A549 (cell line): ENCODE measurements around the gene SRGAP3. TPM values are rescaled to one million over a fixed set of nuclear protein-coding genes. Genes with fewer than 3 reads are reported as not detected.

Experiments
- ATAC-seq, 2 experiments: fragments of 200-7000 bp in 1 of 2; fragments of >200 bp in 1 of 2; cut with Nextera tagmentation in 1 of 2; cut with Tn5 transposase in 1 of 2; 3 replicates each; pipeline versions ENCODE4 v1.8.0 to v1.9.1; 2018 to 2020; ENCODE audit warnings: mild to moderate bottlenecking in 1 of 2, moderate library complexity in 1 of 2
- CTCF ChIA-PET: fragments of 300-600 bp; sonication (Branson Sonifier 250); formaldehyde crosslinking; extraction: SDS; loops from one replicate; lab custom pipeline; 2021; ENCODE audit warnings: antibody characterized with exemption, inconsistent platforms; lab: Yijun Ruan, JAX
- POLR2A ChIA-PET: fragments of 350-600 bp; formaldehyde crosslinking; extraction: SDS; loops from one replicate; lab custom pipeline; 2021; ENCODE audit warnings: antibody characterized with exemption, inconsistent platforms; lab: Yijun Ruan, JAX
- DNase-seq, 2 experiments: peaks; one replicate each; pipeline versions ENCODE4 v3.0.0 to v3.0.0-alpha.2; 2011 to 2016; ENCODE audit warnings: low read depth in 1 of 2, low spot score in 1 of 2
- FAIRE-seq: peaks from 2 replicates; lab custom pipeline; 2011; peaks lifted over from hg19 to GRCh38; lab: Jason Lieb, UNC
- H3K27ac ChIP-seq, 2 experiments: fragments of >200 bp; sonication (Bioruptor Twin); formaldehyde crosslinking; 3 replicates each; pipeline ENCODE4 v1.5.1; 2016 to 2017
- H3K4me1 ChIP-seq: fragments of >200 bp; sonication (Bioruptor Twin); formaldehyde crosslinking; 3 replicates; pipeline ENCODE4 v1.6.1; 2016
- H3K4me2 ChIP-seq: fragments of >200 bp; sonication (Bioruptor Twin); formaldehyde crosslinking; 3 replicates; pipeline ENCODE4 v1.6.1; 2016
- H3K4me3 ChIP-seq: fragments of >200 bp; sonication (Bioruptor Twin); formaldehyde crosslinking; 3 replicates; pipeline ENCODE4 v1.5.1; 2016
- H3K9me3 ChIP-seq: fragments of >200 bp; sonication (Bioruptor Twin); formaldehyde crosslinking; 3 replicates; pipeline ENCODE4 v1.6.1; 2016
- ATOH8 ChIP-seq: fragments of 250-450 bp; sonication (Bioruptor Pico); IDR thresholded peaks from 2 replicates; pipeline ENCODE4 v1.5.0; 2020; ENCODE audit warnings: low read depth, mild to moderate bottlenecking, moderate library complexity
- BCL3 ChIP-seq: fragments of >200 bp; sonication (Bioruptor Twin); formaldehyde crosslinking; IDR thresholded peaks from 3 replicates; pipeline ENCODE4 v1.6.1; 2016
- CBX2 ChIP-seq: fragments of 200-600 bp; sonication (generic); IDR thresholded peaks from 2 replicates; pipeline ENCODE4 v1.6.1; 2016; ENCODE audit warnings: low read depth, mild to moderate bottlenecking, borderline replicate concordance
- CBX8 ChIP-seq: fragments of 200-600 bp; sonication (generic); IDR thresholded peaks from 2 replicates; pipeline ENCODE4 v1.6.1; 2016
- CTCF ChIP-seq: fragments of >200 bp; sonication (Bioruptor Twin); formaldehyde crosslinking; IDR thresholded peaks from 3 replicates; pipeline ENCODE4 v1.5.1; 2016
- E2F6 ChIP-seq: IDR thresholded peaks from 2 replicates; pipeline ENCODE4 v1.6.1; 2012; ENCODE audit warnings: low read depth, borderline replicate concordance
- EHF ChIP-seq: fragments of 250-450 bp; sonication (Bioruptor Pico); IDR thresholded peaks from 2 replicates; pipeline ENCODE4 v1.5.0; 2020; ENCODE audit warnings: mild to moderate bottlenecking
- EP300 ChIP-seq, 2 experiments: fragments of >200 bp; sonication (Bioruptor Twin); formaldehyde crosslinking; IDR thresholded peaks; 2 replicates in 1 of 2; 3 replicates in 1 of 2; pipeline ENCODE4 v1.6.1; 2016 to 2017
- ESRRA ChIP-seq: fragments of 150-350 bp; IDR thresholded peaks from 2 replicates; pipeline ENCODE4 v1.6.1; 2014; ENCODE audit warnings: mild to moderate bottlenecking, low read length, borderline replicate concordance
- FOSB ChIP-seq: fragments of 250-450 bp; sonication (Bioruptor Pico); IDR thresholded peaks from 2 replicates; pipeline ENCODE4 v1.5.0; 2020; ENCODE audit warnings: mild to moderate bottlenecking, moderate library complexity
- HDAC2 ChIP-seq: fragments of 200-600 bp; sonication (generic); IDR thresholded peaks from 2 replicates; pipeline ENCODE4 v1.6.1; 2016
- HES2 ChIP-seq: fragments of >200 bp; sonication (Bioruptor Twin); formaldehyde crosslinking; IDR thresholded peaks from 2 replicates; pipeline ENCODE4 v1.6.1; 2016
- HOXA7 ChIP-seq: fragments of 250-450 bp; sonication (Bioruptor Pico); IDR thresholded peaks from 2 replicates; pipeline ENCODE4 v1.5.0; 2020; ENCODE audit warnings: mild to moderate bottlenecking, moderate library complexity
- HOXB5 ChIP-seq: fragments of 250-450 bp; sonication (Bioruptor Pico); IDR thresholded peaks from 2 replicates; pipeline ENCODE4 v1.5.0; 2020; ENCODE audit warnings: mild to moderate bottlenecking, moderate library complexity
- KDM5A ChIP-seq: fragments of 200-600 bp; sonication (generic); IDR thresholded peaks from 2 replicates; pipeline ENCODE4 v1.6.1; 2016; ENCODE audit warnings: antibody characterized with exemption, mild to moderate bottlenecking
- MAFK ChIP-seq: fragments of 450-650 bp; IDR thresholded peaks from 2 replicates; pipeline ENCODE4 v1.6.1; 2014; ENCODE audit not compliant: partially characterized antibody
- MYC ChIP-seq: IDR thresholded peaks from 2 replicates; pipeline ENCODE4 v1.6.1; 2012; ENCODE audit warnings: mild to moderate bottlenecking, inconsistent platforms, low read length, improper control_type of control experiment, borderline replicate concordance
- PHF8 ChIP-seq: fragments of 200-600 bp; sonication (generic); IDR thresholded peaks from 2 replicates; pipeline ENCODE4 v1.6.1; 2016; ENCODE audit warnings: low read depth, mild to moderate bottlenecking, antibody characterized with exemption, moderate library complexity, borderline replicate concordance
- REST ChIP-seq: fragments of 200-600 bp; sonication (generic); IDR thresholded peaks from 2 replicates; pipeline ENCODE4 v1.6.1; 2016; ENCODE audit warnings: antibody characterized with exemption, mild to moderate bottlenecking, moderate library complexity
- SMC3 ChIP-seq: fragments of >200 bp; sonication (Bioruptor Twin); formaldehyde crosslinking; IDR thresholded peaks from 3 replicates; pipeline ENCODE4 v1.6.1; 2018; ENCODE audit warnings: inconsistent platforms
- SREBF2 ChIP-seq: fragments of 450-650 bp; IDR thresholded peaks from 2 replicates; pipeline ENCODE4 v1.6.1; 2014; ENCODE audit warnings: mild to moderate bottlenecking, moderate library complexity
- USF2 ChIP-seq: fragments of 450-650 bp; IDR thresholded peaks from 2 replicates; pipeline ENCODE4 v1.6.1; 2014; ENCODE audit warnings: antibody characterized with exemption
- ZNF302 ChIP-seq: fragments of 250-450 bp; sonication (Bioruptor Pico); IDR thresholded peaks from 2 replicates; pipeline ENCODE4 v1.9.0; 2021; ENCODE audit warnings: inconsistent platforms, mild to moderate bottlenecking, moderate library complexity
- WGBS: methylation state at CpG from one replicate; pipeline ENCODE4 v1.1.6; 2017; ENCODE audit errors: missing lambda C conversion rate; 5-methylcytosine and 5-hydroxymethylcytosine counted together
- polyA plus RNA-seq, 4 experiments: library from polyadenylated mRNA; depleted of rRNA in 3 of 4; stranded (reverse); fragments of >200 nt; fragmentation: RNase III in 1 of 4; extraction: RNeasy Plus Mini Kit Qiagen cat#74134 plus additional on column Dnase treatment in 1 of 4; gene quantifications; 2 replicates in 3 of 4; 3 replicates in 1 of 4; pipeline ENCODE4 v1.2.3, GENCODE V29; 2011 to 2017

Gene SRGAP3
- polyA plus RNA-seq, 2 of the 4 experiments (the other 2 are of a cell fraction) = 1.6 to 2.5 TPM

GRCh38 chr3:9185701-9186100, 63.7 kb downstream of the SRGAP3 start:
- WGBS = 69% methylated on average over 5 of the region's 5 CpGs
- DNase-seq = no peak
- FAIRE-seq = no peak
- ChIA-PET CTCF (interaction anchor here (1.5 kb wide), 1 partner anchor 21 kb away, joined by 3 read pairs; no protein-coding TSS in a partner anchor), POLR2A (no interaction called here)
- Histone ChIP-seq H3K4me3 (no peak overlapping the region), H3K4me1 (no peaks in the 10 kb centered on the region), H3K27ac (no peak overlapping the region), H3K9me3 (no peaks in the 10 kb centered on the region), H3K4me2 (no peak overlapping the region)
- ATAC-seq = no peak
- TF ChIP-seq BCL3 (no peak), HOXB5 (no peak), REST (no peak), HOXA7 (CRISPR knock-in tag) (no peak), MAFK (no peak), E2F6 (no peak), ZNF302 (CRISPR knock-in tag) (no peak), EHF (no peak), CTCF (no peak), SMC3 (no peak), SREBF2 (no peak), EP300 (IDR thresholded peaks at IDR 0.05) (no peak), KDM5A (no peak), FOSB (CRISPR knock-in tag) (no peak), USF2 (no peak), ESRRA (no peak), CBX2 (no peak)

- H3K4me2 ChIP-seq = no peak overlapping the region
- CTCF ChIA-PET = interaction anchor here (1.5 kb wide), 1 partner anchor 22 kb away, joined by 3 read pairs; no protein-coding TSS in a partner anchor
- no peak for ATAC-seq
- no peaks in the 10 kb centered on the region for H3K4me1 ChIP-seq
- H3K4me3 ChIP-seq = no peak overlapping the region
- POLR2A ChIA-PET = no interaction called here
- TF ChIP-seq HES2 = no peak
- no peak for TF ChIP-seq ZNF302 (CRISPR knock-in tag)
- TF ChIP-seq ESRRA = no peak
- TF ChIP-seq ATOH8 = no peak
- TF ChIP-seq HDAC2 = no peak
- no peak for TF ChIP-seq CBX8
- no peak for TF ChIP-seq MYC
- no peak for TF ChIP-seq BCL3
- TF ChIP-seq PHF8 = no peak
- TF ChIP-seq E2F6 = no peak
- TF ChIP-seq HOXB5 = no peak
- TF ChIP-seq, all 56 proteins: peak for 0
- WGBS = 76% methylated on average over 3 of the region's 3 CpGs
- no peak for FAIRE-seq
- no peak for DNase-seq
- Histone ChIP-seq H3K9me3 (no peaks in the 10 kb centered on the region), H3K27ac (no peak overlapping the region)
Measured at GRCh38 chr3:9185046-9185445, 64.4 kb downstream of the SRGAP3 start.
